A549 (cell line): ENCODE data around the gene ERRFI1.

Experiments used
- CTCF ChIP-seq: fragments of >200 bp; sonication (Bioruptor Twin); formaldehyde crosslinking; IDR thresholded peaks from 3 replicates; pipeline ENCODE4 v1.5.1; 2016
- MYC ChIP-seq: IDR thresholded peaks from 2 replicates; pipeline ENCODE4 v1.6.1; 2012; ENCODE audit warnings: mild to moderate bottlenecking, inconsistent platforms, low read length, improper control_type of control experiment, borderline replicate concordance
- RCOR1 ChIP-seq: fragments of 150-350 bp; IDR thresholded peaks from 2 replicates; pipeline ENCODE4 v1.6.1; 2014; ENCODE audit warnings: antibody characterized with exemption, low read length, low read depth
- ZSCAN20 ChIP-seq: fragments of 250-450 bp; sonication (Bioruptor Pico); IDR thresholded peaks from 2 replicates; pipeline ENCODE4 v1.8.0; 2022; ENCODE audit warnings: mild to moderate bottlenecking, moderate library complexity

GRCh38 chr1:7987528-7987927 is 38.6 kb downstream of the ERRFI1 start:
- TF ChIP-seq MYC (no peak), ZSCAN20 (CRISPR knock-in tag) (no peak), CTCF (no peak), RCOR1 (no peak)
